ENCODE measurements around the gene MRPL16. TPM values are rescaled to one million over a fixed set of nuclear protein-coding genes. Genes with fewer than 3 reads are reported as not detected.

The MRPL16 gene
- total and polyA plus RNA-seq, 7 donors = 37.8 to 92.7 (median 53.7) TPM

DNA sequence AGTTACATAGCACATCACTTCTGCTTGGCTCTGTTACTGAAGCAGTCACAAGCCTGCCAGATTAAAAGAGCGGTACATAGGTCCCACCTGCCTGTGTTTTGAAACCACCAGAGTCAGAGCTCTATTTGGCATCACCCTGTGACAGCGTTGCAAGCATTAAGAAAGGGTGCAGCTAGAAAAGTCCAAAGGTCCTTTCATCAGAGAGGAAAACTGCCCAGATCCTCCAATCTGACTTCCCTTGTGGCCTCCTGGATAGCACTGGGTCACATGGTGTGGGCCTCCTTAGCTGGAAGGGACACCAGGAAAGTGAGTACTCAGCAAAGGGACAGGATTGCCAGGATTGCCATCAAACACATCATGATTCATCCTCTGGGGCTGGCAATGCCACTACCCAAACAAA is 32.5 kb downstream of the MRPL16 start:
- H3K27ac ChIP-seq = no peak overlapping the region
- H3K36me3 ChIP-seq (ENCODE audit: insufficient read depth in 1 of 2, low read depth in 1 of 2) = peaks cover 5 to 32% of the 10 kb centered on the region in 2 donors
- no peak for DNase-seq
- 83 to 90% (median 84%) methylated on average over 2 of the region's 2 CpGs for WGBS, 3 donors
- H3K4me1 ChIP-seq = peaks cover 11% of the 10 kb centered on the region
- TF ChIP-seq, protein P1, sequence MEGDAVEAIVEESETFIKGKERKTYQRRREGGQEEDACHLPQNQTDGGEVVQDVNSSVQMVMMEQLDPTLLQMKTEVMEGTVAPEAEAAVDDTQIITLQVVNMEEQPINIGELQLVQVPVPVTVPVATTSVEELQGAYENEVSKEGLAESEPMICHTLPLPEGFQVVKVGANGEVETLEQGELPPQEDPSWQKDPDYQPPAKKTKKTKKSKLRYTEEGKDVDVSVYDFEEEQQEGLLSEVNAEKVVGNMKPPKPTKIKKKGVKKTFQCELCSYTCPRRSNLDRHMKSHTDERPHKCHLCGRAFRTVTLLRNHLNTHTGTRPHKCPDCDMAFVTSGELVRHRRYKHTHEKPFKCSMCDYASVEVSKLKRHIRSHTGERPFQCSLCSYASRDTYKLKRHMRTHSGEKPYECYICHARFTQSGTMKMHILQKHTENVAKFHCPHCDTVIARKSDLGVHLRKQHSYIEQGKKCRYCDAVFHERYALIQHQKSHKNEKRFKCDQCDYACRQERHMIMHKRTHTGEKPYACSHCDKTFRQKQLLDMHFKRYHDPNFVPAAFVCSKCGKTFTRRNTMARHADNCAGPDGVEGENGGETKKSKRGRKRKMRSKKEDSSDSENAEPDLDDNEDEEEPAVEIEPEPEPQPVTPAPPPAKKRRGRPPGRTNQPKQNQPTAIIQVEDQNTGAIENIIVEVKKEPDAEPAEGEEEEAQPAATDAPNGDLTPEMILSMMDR (IDR thresholded peaks at IDR 0.05) = no peak
- no peaks in the 10 kb centered on the region for H3K9me3 ChIP-seq
- intact Hi-C loops (cut with DNase I) = no loop called here
- H3K4me3 ChIP-seq = no peak overlapping the region
- no peaks in the 10 kb centered on the region for H3K27me3 ChIP-seq (ENCODE audit: insufficient read depth in 3 of 3, low read length in 2 of 3)
- ATAC-seq = peak in 2 of 4 donors; percentile 23 to 35

DNA sequence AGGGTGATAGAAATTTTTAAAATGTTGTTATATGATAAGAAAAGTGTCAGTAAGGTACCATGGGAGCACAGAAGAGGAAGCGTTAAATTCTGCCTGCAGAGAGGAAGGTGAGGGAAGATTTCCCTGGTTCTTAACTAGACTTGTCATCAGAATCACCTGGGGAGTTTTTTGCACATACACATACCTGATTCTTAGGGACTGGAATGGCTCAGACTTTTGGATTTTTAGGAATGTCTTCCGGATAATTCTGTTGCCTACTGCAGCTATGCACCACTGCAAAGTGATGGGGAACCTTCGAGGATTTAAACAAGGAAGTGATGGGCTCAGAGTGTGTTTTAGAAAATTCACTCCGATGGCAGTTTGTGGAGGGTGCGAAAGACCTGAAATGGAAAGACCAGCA is 33.5 kb downstream of the MRPL16 start:
- no peaks in the 10 kb centered on the region for H3K9me3 ChIP-seq
- 87 to 93% (median 90%) methylated on average over 5 of the region's 5 CpGs for WGBS, 3 donors
- H3K4me1 ChIP-seq = peaks cover 11% of the 10 kb centered on the region
- DNase-seq = no peak
- H3K27me3 ChIP-seq (ENCODE audit: insufficient read depth in 3 of 3, low read length in 2 of 3) = no peaks in the 10 kb centered on the region
- peaks cover 5 to 32% of the 10 kb centered on the region in 2 donors for H3K36me3 ChIP-seq (ENCODE audit: insufficient read depth in 1 of 2, low read depth in 1 of 2)
- ATAC-seq = no peak
- H3K27ac ChIP-seq = no peak overlapping the region
- H3K4me3 ChIP-seq = no peak overlapping the region
- TF ChIP-seq, protein P1 (IDR thresholded peaks at IDR 0.05) = no peak
- intact Hi-C loops (cut with DNase I) = no loop called here

DNA sequence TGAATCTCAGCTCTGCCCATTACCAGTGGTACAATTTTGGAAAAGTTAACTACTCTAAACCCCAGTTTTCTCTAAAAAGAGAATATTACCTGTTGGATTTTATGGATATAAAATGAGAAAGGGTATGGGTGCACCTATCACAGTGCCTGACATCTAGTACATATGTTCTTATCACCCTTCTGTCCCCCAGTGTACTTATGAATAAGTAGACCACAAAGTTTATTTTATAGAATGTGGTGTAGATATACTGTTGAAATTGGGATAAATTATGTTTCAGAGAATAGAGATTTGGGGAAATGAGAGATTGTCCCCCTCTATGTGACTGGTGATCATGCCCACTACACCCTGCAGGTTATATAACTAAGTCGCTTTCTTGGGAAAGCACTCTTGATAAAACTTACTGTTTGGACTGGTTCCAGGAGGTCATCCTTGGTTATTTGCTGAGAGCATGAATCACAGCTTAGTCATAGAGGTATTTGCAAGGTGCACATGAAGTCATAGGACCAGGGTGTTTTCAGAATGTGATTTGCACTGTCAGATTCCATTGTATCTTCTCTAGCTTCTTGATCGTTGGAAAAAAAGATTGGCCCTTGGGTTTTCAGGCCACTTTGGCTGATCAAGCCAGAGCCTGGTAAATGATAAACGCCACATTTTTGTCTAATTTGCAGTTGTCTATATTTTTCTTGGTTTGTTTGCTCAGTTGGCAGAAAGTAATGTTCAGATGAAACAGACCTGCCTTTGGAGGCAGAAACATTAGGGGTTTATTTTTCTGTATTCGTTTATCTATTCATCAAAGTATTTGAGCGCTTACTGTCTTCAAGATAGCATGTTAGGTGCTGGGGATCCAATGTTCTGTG is 34.1 kb downstream of the MRPL16 start:
- H3K36me3 ChIP-seq (ENCODE audit: insufficient read depth in 1 of 2, low read depth in 1 of 2) = peaks cover 5 to 32% of the 10 kb centered on the region in 2 donors
- peak in 3 of 4 donors; percentile 45 to 57 (median 49) for ATAC-seq
- no peak overlapping the region for H3K4me3 ChIP-seq
- H3K27ac ChIP-seq = no peak overlapping the region
- no peaks in the 10 kb centered on the region for H3K9me3 ChIP-seq
- 86% methylated on average over 5 of the region's 5 CpGs for WGBS, 3 donors
- TF ChIP-seq, protein P1 (IDR thresholded peaks at IDR 0.05) = no peak
- H3K27me3 ChIP-seq (ENCODE audit: insufficient read depth in 3 of 3, low read length in 2 of 3) = no peaks in the 10 kb centered on the region
- intact Hi-C loops (cut with DNase I) = no loop called here
- H3K4me1 ChIP-seq = peaks cover 11% of the 10 kb centered on the region
- no peak for DNase-seq

DNA sequence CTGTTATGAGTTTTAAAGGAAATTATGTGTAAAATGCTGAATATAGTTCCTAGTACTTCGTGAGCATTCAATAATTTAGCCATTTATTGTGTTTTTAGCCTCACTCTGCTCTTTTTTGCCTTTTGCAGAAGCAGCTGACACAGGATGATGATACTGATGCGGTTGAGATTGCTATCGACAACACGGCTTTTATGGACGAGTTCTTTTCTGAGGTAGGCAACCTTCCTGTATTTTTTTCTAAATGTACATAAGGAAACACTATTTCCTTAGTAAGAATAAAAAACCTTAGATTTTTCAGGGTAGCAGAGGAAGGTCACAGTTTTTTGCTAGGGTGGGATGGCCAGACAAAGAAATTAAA is 37.5 kb downstream of the MRPL16 start:
- H3K4me3 ChIP-seq = no peak overlapping the region
- H3K4me1 ChIP-seq = peaks cover 7% of the 10 kb centered on the region
- TF ChIP-seq, protein P1 (IDR thresholded peaks at IDR 0.05) = no peak
- H3K27me3 ChIP-seq (ENCODE audit: insufficient read depth in 3 of 3, low read length in 2 of 3) = no peaks in the 10 kb centered on the region
- intact Hi-C loops (cut with DNase I) = no loop called here
- 74 to 85% (median 84%) methylated on average over 5 of the region's 5 CpGs for WGBS, 3 donors
- H3K27ac ChIP-seq = no peak overlapping the region
- ATAC-seq (no peak), DNase-seq (no peak)
- H3K36me3 ChIP-seq (ENCODE audit: insufficient read depth in 1 of 2, low read depth in 1 of 2) = peaks cover 5 to 27% of the 10 kb centered on the region in 2 donors
- no peaks in the 10 kb centered on the region for H3K9me3 ChIP-seq

Measured in psoas muscle (tissue), 8 donors.